GM12892 (cell line): ENCODE data around the gene MAN1B1.

Experiments
- DNase-seq: peaks from one replicate; pipeline ENCODE4 v3.0.0; 2011; ENCODE audit not compliant: insufficient read length
- FAIRE-seq: peaks from 2 replicates; lab custom pipeline; 2011; peaks lifted over from hg19 to GRCh38; lab: Jason Lieb, UNC
- POLR2A ChIP-seq: IDR thresholded peaks from 2 replicates; pipeline ENCODE4 v1.6.1; 2011; ENCODE audit warnings: low read depth, low read length, control low read depth
- POLR2AphosphoS5 ChIP-seq: IDR thresholded peaks from 2 replicates; pipeline ENCODE4 v1.6.1; 2011; ENCODE audit warnings: low read depth, low read length, control low read depth
- TAF1 ChIP-seq: IDR thresholded peaks from 2 replicates; pipeline ENCODE4 v1.6.1; 2011; ENCODE audit warnings: low read depth, mild to moderate bottlenecking, control low read depth, low read length, borderline replicate concordance

Gene MAN1B1

GRCh38 chr9:137064027-137064879 lies 22.5 kb upstream of the MAN1B1 start:
- TF ChIP-seq POLR2AphosphoS5: no peak
- TF ChIP-seq POLR2A: no peak
- peak; percentile 88 for FAIRE-seq
- peak; percentile 71 for DNase-seq

GRCh38 chr9:137064880-137065164 lies 22.0 kb upstream of the MAN1B1 start:
- TF ChIP-seq POLR2A (no peak), TAF1 (no peak), POLR2AphosphoS5 (no peak)
- FAIRE-seq: no peak
- DNase-seq: no peak

GRCh38 chr9:137065336-137065967 lies 21.3 kb upstream of the MAN1B1 start:
- DNase-seq (no peak), FAIRE-seq (no peak)
- TF ChIP-seq TAF1 (no peak), POLR2AphosphoS5 (no peak), POLR2A (no peak)

GRCh38 chr9:137066096-137066861 lies 20.5 kb upstream of the MAN1B1 start:
- DNase-seq (no peak), FAIRE-seq (no peak)
- no peak for TF ChIP-seq TAF1
- no peak for TF ChIP-seq POLR2AphosphoS5
- TF ChIP-seq POLR2A: no peak

GRCh38 chr9:137067860-137068538 lies 18.8 kb upstream of the MAN1B1 start:
- TF ChIP-seq TAF1 (no peak), POLR2A (no peak), POLR2AphosphoS5 (no peak)
- FAIRE-seq (peak; percentile 89), DNase-seq (peak; percentile 85)

GRCh38 chr9:137068539-137069507 lies 18.0 kb upstream of the MAN1B1 start:
- DNase-seq (no peak), FAIRE-seq (peak; percentile 38)
- TF ChIP-seq POLR2A (no peak), TAF1 (no peak), POLR2AphosphoS5 (no peak)

GRCh38 chr9:137069508-137070091 lies 17.2 kb upstream of the MAN1B1 start:
- no peak for DNase-seq
- TF ChIP-seq TAF1: no peak
- TF ChIP-seq POLR2A: no peak
- TF ChIP-seq POLR2AphosphoS5: no peak
- peak; percentile 51 for FAIRE-seq

GRCh38 chr9:137070201-137070905 lies 16.4 kb upstream of the MAN1B1 start, which contains the start of gene SAPCD2:
Gene SAPCD2 (minus strand): TSS chr9:137070557. CDS start chr9:137070460, 97 bp downstream.
- FAIRE-seq: peak; percentile 92
- peak; percentile 91 for DNase-seq
- peak; percentile 43; the same call in 1 of the 2 replicates for TF ChIP-seq POLR2A
- TF ChIP-seq TAF1: no peak
- no peak for TF ChIP-seq POLR2AphosphoS5

- no peak for TF ChIP-seq POLR2A
- TF ChIP-seq POLR2AphosphoS5: no peak
- no peak for TF ChIP-seq TAF1
- FAIRE-seq (no peak), DNase-seq (peak; percentile 39)
Measured at GRCh38 chr9:137070906-137071275, 15.9 kb upstream of the MAN1B1 start.
